Endothelial cell of umbilical vein (primary cell): ENCODE results near the gene VGLL3. TPM values are rescaled to one million over a fixed set of nuclear protein-coding genes. Genes with fewer than 3 reads are reported as not detected.

ENCODE experiments used
- BruUV-seq: library from RNA; stranded (reverse); fragments of 400-500 nt; replicated peaks from 2 replicates; lab custom pipeline; 2021; lab: Mats Ljungman, UMichigan
- CTCF ChIA-PET: fragments of 300-600, 350-600 bp; sonication (Branson Sonifier 250); formaldehyde crosslinking; loops from one replicate; lab custom pipeline; 2021; ENCODE audit warnings: antibody characterized with exemption, inconsistent platforms; lab: Charles Lee
- POLR2A ChIA-PET: fragments of 300-600, 350-600 bp; sonication (Branson Sonifier 250); formaldehyde crosslinking; loops from one replicate; lab custom pipeline; 2021; ENCODE audit warnings: antibody characterized with exemption, inconsistent platforms; lab: Charles Lee
- DNase-seq: peaks from one replicate; pipeline ENCODE4 v3.0.0-alpha.2; 2011; ENCODE audit warnings: low read depth, low spot score
- FAIRE-seq: peaks from 2 replicates; lab custom pipeline; 2011; peaks lifted over from hg19 to GRCh38; lab: Jason Lieb, UNC
- H2AFZ ChIP-seq: 2 replicates; pipeline ENCODE4 v1.6.0; 2012; ENCODE audit warnings: low read depth, low read length, control low read depth, inconsistent platforms
- H3K27ac ChIP-seq: 2 replicates; pipeline ENCODE4 v1.5.1; 2011; ENCODE audit warnings: low read depth, mild to moderate bottlenecking, control low read depth, low read length, moderate library complexity; ENCODE audit not compliant: insufficient read depth
- H3K27me3 ChIP-seq, 2 experiments: 2 replicates each; pipeline versions ENCODE4 v1.6.0 to v1.6.1; 2011; ENCODE audit warnings: low read length in 2 of 2, mixed read lengths in 1 of 2; ENCODE audit not compliant: control insufficient read depth in 2 of 2, insufficient read depth in 2 of 2
- H3K36me3 ChIP-seq, 2 experiments: 2 replicates in 1 of 2; 3 replicates in 1 of 2; pipeline ENCODE4 v1.5.1; 2011; ENCODE audit warnings: low read length in 2 of 2, mild to moderate bottlenecking in 1 of 2, moderate library complexity in 1 of 2; ENCODE audit not compliant: control insufficient read depth in 2 of 2, insufficient read depth in 2 of 2; ENCODE audit errors: extremely low read depth in 1 of 2
- H3K4me1 ChIP-seq: 3 replicates; pipeline ENCODE4 v1.5.1; 2011; ENCODE audit warnings: mild to moderate bottlenecking, low read length; ENCODE audit not compliant: control insufficient read depth, insufficient read depth; ENCODE audit errors: extremely low read depth
- H3K4me2 ChIP-seq: 2 replicates; pipeline ENCODE4 v1.6.1; 2011; ENCODE audit warnings: low read length, control low read depth, mixed read lengths; ENCODE audit not compliant: insufficient read depth
- H3K4me3 ChIP-seq, 3 experiments: fragments of 200-600 bp in 1 of 3; sonication (generic), shearing (Covaris generic) in 1 of 3; replicated peaks in 1 of 3; 2 replicates each; pipeline ENCODE4 v1.5.1; 2011 to 2016; ENCODE audit warnings: control low read depth in 3 of 3, low read length in 3 of 3, mild to moderate bottlenecking in 2 of 3, inconsistent platforms in 1 of 3, low read depth in 1 of 3, moderate library complexity in 1 of 3; ENCODE audit not compliant: insufficient read depth in 1 of 3
- H3K79me2 ChIP-seq: 2 replicates; pipeline ENCODE4 v1.6.0; 2012; ENCODE audit warnings: low read length, inconsistent platforms; ENCODE audit not compliant: control insufficient read depth, insufficient read depth
- H3K9ac ChIP-seq: replicated peaks from 2 replicates; pipeline ENCODE3; 2011; ENCODE audit warnings: low read length, control low read depth; ENCODE audit not compliant: insufficient read depth; ENCODE audit errors: extremely low read depth
- H3K9me1 ChIP-seq: replicated peaks from 3 replicates; pipeline ENCODE4 v1.6.0; 2011; ENCODE audit warnings: mild to moderate bottlenecking, low read length; ENCODE audit not compliant: control insufficient read depth, insufficient read depth; ENCODE audit errors: extremely low read depth
- H3K9me3 ChIP-seq: replicated peaks from 2 replicates; pipeline ENCODE4 v1.5.1; 2012; ENCODE audit warnings: low read length, inconsistent platforms; ENCODE audit not compliant: control insufficient read depth, insufficient read depth
- H4K20me1 ChIP-seq: replicated peaks from 2 replicates; pipeline ENCODE3; 2011; ENCODE audit warnings: mild to moderate bottlenecking, low read length; ENCODE audit not compliant: control insufficient read depth, insufficient read depth; ENCODE audit errors: extremely low read depth
- MYC ChIP-seq: IDR thresholded peaks from one replicate; pipeline ENCODE4 v1.6.1; 2011; ENCODE audit warnings: mild to moderate bottlenecking, low read depth, low read length
- POLR2AphosphoS5 ChIP-seq: IDR thresholded peaks from 2 replicates; pipeline ENCODE4 v1.6.1; 2012; ENCODE audit warnings: low read depth, mild to moderate bottlenecking, control low read depth, low read length, moderate library complexity; ENCODE audit not compliant: insufficient read depth
- dilution Hi-C: fragments of 300-500 bp; cut with MboI; formaldehyde crosslinking; loops from one replicate; pipeline ENCODE4 v1.15.0; 2019; ENCODE audit warnings: low sequenced_read_pairs; ENCODE audit not compliant: extremely low pct_ligation_motif_present
- intact Hi-C: fragments of 100-400 bp; cut with micrococcal nuclease; formaldehyde crosslinking; loops from one replicate; pipeline ENCODE4 v1.10.0; 2022
- polyA plus RNA-seq, 4 experiments: library from polyadenylated mRNA; depleted of rRNA in 3 of 4; stranded (reverse) in 3 of 4; unstranded in 1 of 4; fragments of >200 nt; gene quantifications; 2 replicates each; pipeline versions ENCODE4 v1.2.1 to v1.2.3, GENCODE V29; 2011 to 2012; ENCODE audit warnings: missing spikeins in 1 of 4
- total RNA-seq: library from RNA; stranded (reverse); gene quantifications from 2 replicates; pipeline ENCODE4 v1.2.3, GENCODE V29; 2021

Gene VGLL3
- total and polyA plus RNA-seq, 2 donors (not counting 3 experiments of a cell fraction or from before 2014, with no cell fraction given), result 4.2 to 12.0 TPM

DNA sequence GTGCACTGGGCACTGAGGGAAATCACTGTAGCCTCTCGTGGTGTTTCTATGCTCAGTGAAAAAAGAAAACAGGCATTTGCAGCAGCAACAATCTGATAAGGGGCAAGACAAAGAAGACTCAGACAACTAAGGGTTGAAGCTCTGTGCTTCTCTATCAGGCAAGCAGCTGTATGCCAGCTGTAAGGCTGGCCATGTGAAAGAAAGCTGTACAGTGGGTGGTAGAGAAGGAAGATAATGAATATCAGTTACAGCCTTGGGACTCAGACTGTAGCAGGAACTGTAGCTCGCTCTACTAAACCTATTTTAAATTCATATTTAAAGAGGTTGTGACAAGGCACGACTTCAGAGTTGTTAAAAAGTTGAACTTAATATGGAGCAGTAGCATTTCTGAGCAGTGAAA lies 76.3 kb downstream of the VGLL3 start:
- no peaks in the 10 kb centered on the region for H3K4me1 ChIP-seq
- no peaks in the 10 kb centered on the region for H4K20me1 ChIP-seq
- intact Hi-C loops (no loop called here), dilution Hi-C loops (no loop called here)
- no peak overlapping the region for H3K4me3 ChIP-seq
- H3K79me2 ChIP-seq, result no peaks in the 10 kb centered on the region
- H3K27ac ChIP-seq, result no peak overlapping the region
- BruUV-seq, result no TSS peak
- POLR2A ChIA-PET, result no interaction called here
- no peaks in the 10 kb centered on the region for H3K9me1 ChIP-seq
- H2AFZ ChIP-seq, result no peak overlapping the region
- H3K27me3 ChIP-seq, result no peaks in the 10 kb centered on the region
- no peak overlapping the region for H3K4me2 ChIP-seq
- CTCF ChIA-PET, result no interaction called here
- no peak for FAIRE-seq
- no peak overlapping the region for H3K9ac ChIP-seq
- no peaks in the 10 kb centered on the region for H3K9me3 ChIP-seq
- no peak for DNase-seq
- no peaks in the 10 kb centered on the region for H3K36me3 ChIP-seq
- no peak for TF ChIP-seq MYC

DNA sequence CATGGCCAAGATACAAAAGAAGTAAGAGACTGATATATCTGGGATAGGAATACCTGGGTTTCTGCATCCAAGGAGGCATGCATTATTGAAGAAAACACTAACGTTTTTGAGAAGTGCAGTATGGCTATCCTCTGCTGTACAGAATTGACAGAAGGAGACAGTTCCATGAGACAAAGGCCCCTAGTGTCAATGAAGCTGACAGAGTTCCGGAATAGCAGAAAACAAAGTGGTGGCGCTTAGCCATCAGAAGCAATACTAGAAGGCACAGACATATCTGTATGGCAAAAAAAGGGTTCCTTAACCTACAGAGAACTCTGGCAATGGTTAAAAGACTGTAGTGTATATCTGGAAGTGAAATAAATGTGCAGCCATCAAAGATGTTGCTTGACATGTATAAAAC lies 77.8 kb downstream of the VGLL3 start:
- Histone ChIP-seq H4K20me1 (no peaks in the 10 kb centered on the region), H3K27me3 (no peaks in the 10 kb centered on the region), H3K4me2 (no peak overlapping the region), H2AFZ (no peak overlapping the region), H3K4me3 (no peak overlapping the region), H3K4me1 (no peaks in the 10 kb centered on the region), H3K9me1 (no peaks in the 10 kb centered on the region), H3K36me3 (no peaks in the 10 kb centered on the region), H3K79me2 (no peaks in the 10 kb centered on the region), H3K9me3 (no peaks in the 10 kb centered on the region), H3K9ac (no peak overlapping the region), H3K27ac (no peak overlapping the region)
- dilution Hi-C loops, result no loop called here
- TF ChIP-seq POLR2AphosphoS5, result no peak
- CTCF ChIA-PET, result no interaction called here
- BruUV-seq, result no TSS peak
- FAIRE-seq (no peak), DNase-seq (no peak)
- POLR2A ChIA-PET, result no interaction called here
- intact Hi-C loops, result no loop called here
